GM18868 (cell line): ENCODE results near the gene MCHR1.
A peak's percentile ranks its signal among the peaks of the same experiment; 100 is the strongest.

Experiments
- ATAC-seq: cut with Tn5 transposase; IDR thresholded peaks from one replicate; pipeline ENCODE4 v1.9.1; 2021; ENCODE audit warnings: mild to moderate bottlenecking, moderate library complexity; ENCODE audit not compliant: unreplicated experiment

MCHR1 gene

GRCh38 chr22:40679249-40679963 is at the start of gene MCHR1:
MCHR1 (plus strand) TSS chr22:40679484; CDS start chr22:40679653, 169 bp downstream.
- ATAC-seq = no peak

GRCh38 chr22:40631925-40632324 is 47.4 kb upstream of the MCHR1 start:
- ATAC-seq = no peak

GRCh38 chr22:40633036-40633435 is 46.2 kb upstream of the MCHR1 start:
- no peak for ATAC-seq

GRCh38 chr22:40634119-40634903 is 45.0 kb upstream of the MCHR1 start:
- no peak for ATAC-seq

- no peak for ATAC-seq
Measured at GRCh38 chr22:40635043-40635939, 44.0 kb upstream of the MCHR1 start.

- no peak for ATAC-seq
Measured at GRCh38 chr22:40635940-40636379, 43.3 kb upstream of the MCHR1 start.

- peak; percentile 90 for ATAC-seq
Measured at GRCh38 chr22:40636380-40637182, 42.7 kb upstream of the MCHR1 start, which contains the start of gene MRTFA. MRTFA (minus strand) TSS chr22:40636719.

GRCh38 chr22:40637183-40638150 is 41.8 kb upstream of the MCHR1 start:
- ATAC-seq = peak; percentile 4

- no peak for ATAC-seq
Measured at GRCh38 chr22:40638261-40638660, 41.0 kb upstream of the MCHR1 start.

GRCh38 chr22:40641269-40641668 is 38.0 kb upstream of the MCHR1 start:
- no peak for ATAC-seq

- ATAC-seq = no peak
Measured at GRCh38 chr22:40642316-40642715, 37.0 kb upstream of the MCHR1 start.

GRCh38 chr22:40645579-40646197 is 33.6 kb upstream of the MCHR1 start:
- ATAC-seq = no peak

- no peak for ATAC-seq
Measured at GRCh38 chr22:40648386-40648785, 30.9 kb upstream of the MCHR1 start.

- ATAC-seq = no peak
Measured at GRCh38 chr22:40651057-40651456, 28.2 kb upstream of the MCHR1 start.

- ATAC-seq = no peak
Measured at GRCh38 chr22:40651563-40652501, 27.5 kb upstream of the MCHR1 start.

- no peak for ATAC-seq
Measured at GRCh38 chr22:40653361-40653760, 25.9 kb upstream of the MCHR1 start.

- no peak for ATAC-seq
Measured at GRCh38 chr22:40654522-40655167, 24.6 kb upstream of the MCHR1 start.
